ENCODE results near the gene PRDM2.

- no peak for TF ChIP-seq CTCF (IDR thresholded peaks at IDR 0.05; ENCODE audit: poor library complexity)
- TF ChIP-seq EZH2 (IDR thresholded peaks at IDR 0.05; ENCODE audit: borderline replicate concordance) = no peak
- TF ChIP-seq EZH2phosphoT487 (IDR thresholded peaks at IDR 0.05; ENCODE audit: low read depth, severe bottlenecking, unreplicated experiment) = no peak
Observed at GRCh38 chr1:13771745-13772144, 71.8 kb downstream of the PRDM2 start.
